Right renal cortex interstitium (tissue), 3 donors: ENCODE results near the gene CXADR. TPM values are rescaled to one million over a fixed set of nuclear protein-coding genes. Genes with fewer than 3 reads are reported as not detected.

Source experiments
- DNase-seq, 3 donors: peaks; one replicate each; pipeline ENCODE4 v3.0.0-alpha.2; 2013; ENCODE audit warnings: low read depth in 3 of 3, low spot score in 2 of 3
- polyA plus RNA-seq, 3 donors: library from polyadenylated mRNA; unstranded; fragments of 120-200 nt; gene quantifications; one replicate each; pipeline ENCODE4 v1.2.1, GENCODE V29; 2013; ENCODE audit not compliant: insufficient read length in 3 of 3

The CXADR gene
- polyA plus RNA-seq, 3 donors = 37.7 to 44.0 (median 39.1) TPM

GRCh38 chr21:17539323-17539722 is 26.5 kb downstream of the CXADR start:
- no peak for DNase-seq

GRCh38 chr21:17539743-17540341 is 27.0 kb downstream of the CXADR start:
- no peak for DNase-seq

- no peak for DNase-seq
Observed at GRCh38 chr21:17540530-17540929, 27.7 kb downstream of the CXADR start.

GRCh38 chr21:17542371-17543011 is 29.6 kb downstream of the CXADR start:
- DNase-seq = peak in 1 of 3 donors; percentile 8

- no peak for DNase-seq
Observed at GRCh38 chr21:17545007-17545406, 32.2 kb downstream of the CXADR start.

- no peak for DNase-seq
Observed at GRCh38 chr21:17548262-17548661, 35.4 kb downstream of the CXADR start.

- no peak for DNase-seq
Observed at GRCh38 chr21:17550671-17551308, 37.9 kb downstream of the CXADR start.

GRCh38 chr21:17552410-17552809 is 39.6 kb downstream of the CXADR start:
- no peak for DNase-seq

- no peak for DNase-seq
Observed at GRCh38 chr21:17554120-17554519, 41.3 kb downstream of the CXADR start.

- DNase-seq = no peak
Observed at GRCh38 chr21:17554679-17555465, 42.0 kb downstream of the CXADR start.

- no peak for DNase-seq
Observed at GRCh38 chr21:17560377-17561025, 47.7 kb downstream of the CXADR start.

GRCh38 chr21:17570786-17571185 is 57.9 kb downstream of the CXADR start:
- DNase-seq = no peak

- no peak for DNase-seq
Observed at GRCh38 chr21:17572431-17572830, 59.6 kb downstream of the CXADR start.

- DNase-seq = no peak
Observed at GRCh38 chr21:17575076-17575475, 62.2 kb downstream of the CXADR start.

- no peak for DNase-seq
Observed at GRCh38 chr21:17576080-17576835, 63.4 kb downstream of the CXADR start.

GRCh38 chr21:17577701-17578100 is 64.9 kb downstream of the CXADR start:
- no peak for DNase-seq

- no peak for DNase-seq
Observed at GRCh38 chr21:17578162-17578561, 65.3 kb downstream of the CXADR start.

GRCh38 chr21:17578876-17579275 is 66.0 kb downstream of the CXADR start:
- DNase-seq = no peak

GRCh38 chr21:17580319-17580718 is 67.5 kb downstream of the CXADR start:
- no peak for DNase-seq

GRCh38 chr21:17583898-17584297 is 71.1 kb downstream of the CXADR start:
- DNase-seq = no peak
